Posterior vena cava (tissue), 2 donors: ENCODE measurements around the gene ARFGEF3. TPM values are rescaled to one million over a fixed set of nuclear protein-coding genes. Genes with fewer than 3 reads are reported as not detected.

Source experiments
- DNase-seq: peaks from one replicate; pipeline ENCODE4 v3.0.0-alpha.2; 2020; ENCODE audit warnings: low spot score
- intact Hi-C, 2 donors: fragments of 100-400 bp; cut with DNase I; formaldehyde crosslinking; loops; one replicate each; pipeline versions ENCODE4 v1.14.1 to v1.14.2; 2022 to 2023
- total RNA-seq, 2 donors: library from RNA; stranded (reverse); fragmentation: NEBNext Ultra II Directional; extraction: Animal tissue kit (Norgen Biotek cat#: 25700); gene quantifications; one replicate each; pipeline ENCODE4 v1.2.1, GENCODE V29; 2021
- donor health status: DM: yes; HTN: yes; CAD: no.
- donor health status: DM: yes; HTN: yes; CAD: no.

The ARFGEF3 gene
- total RNA-seq, 2 donors from 2014 or later = 1.3 to 2.0 TPM

GRCh38 chr6:138231381-138231886 is 69.7 kb downstream of the ARFGEF3 start:
- intact Hi-C loops = no loop called here
- no peak for DNase-seq

GRCh38 chr6:138234363-138234762 is 72.6 kb downstream of the ARFGEF3 start:
- intact Hi-C loops = no loop called here
- DNase-seq = no peak

GRCh38 chr6:138235205-138235604 is 73.5 kb downstream of the ARFGEF3 start:
- intact Hi-C loops = no loop called here
- no peak for DNase-seq

GRCh38 chr6:138235693-138236092 is 74.0 kb downstream of the ARFGEF3 start:
- no peak for DNase-seq
- intact Hi-C loops = loop anchor here in 1 of 2 donors (1.0 kb wide), 1 partner anchor 38 kb away; no protein-coding TSS in a partner anchor

GRCh38 chr6:138237463-138237862 is 75.7 kb downstream of the ARFGEF3 start:
- DNase-seq = no peak

GRCh38 chr6:138238368-138238767 is 76.6 kb downstream of the ARFGEF3 start:
- no peak for DNase-seq
- intact Hi-C loops = no loop called here

More at GRCh38 chr6:138237463-138237862, 75.7 kb downstream of the ARFGEF3 start:
- intact Hi-C loops = no loop called here

GRCh38 chr6:138239774-138240173 is 78.0 kb downstream of the ARFGEF3 start:
- intact Hi-C loops = no loop called here
- DNase-seq = no peak

- DNase-seq = no peak
Observed at GRCh38 chr6:138240476-138241245, 78.9 kb downstream of the ARFGEF3 start.

GRCh38 chr6:138241381-138241780 is 79.6 kb downstream of the ARFGEF3 start:
- intact Hi-C loops = no loop called here

More at GRCh38 chr6:138240476-138241245, 78.9 kb downstream of the ARFGEF3 start:
- intact Hi-C loops = no loop called here

GRCh38 chr6:138241934-138242333 is 80.2 kb downstream of the ARFGEF3 start:
- no peak for DNase-seq

More at GRCh38 chr6:138241381-138241780, 79.6 kb downstream of the ARFGEF3 start:
- no peak for DNase-seq

GRCh38 chr6:138242987-138243592 is 81.4 kb downstream of the ARFGEF3 start:
- no peak for DNase-seq
- intact Hi-C loops = no loop called here

More at GRCh38 chr6:138241934-138242333, 80.2 kb downstream of the ARFGEF3 start:
- intact Hi-C loops = no loop called here

GRCh38 chr6:138245751-138246150 is 84.0 kb downstream of the ARFGEF3 start:
- no peak for DNase-seq
- intact Hi-C loops = no loop called here

- no peak for DNase-seq
- intact Hi-C loops = no loop called here
Observed at GRCh38 chr6:138246650-138247440, 85.1 kb downstream of the ARFGEF3 start.

GRCh38 chr6:138248011-138248410 is 86.3 kb downstream of the ARFGEF3 start:
- intact Hi-C loops = no loop called here
- no peak for DNase-seq

GRCh38 chr6:138248878-138249277 is 87.1 kb downstream of the ARFGEF3 start:
- DNase-seq = no peak
- intact Hi-C loops = no loop called here

GRCh38 chr6:138250053-138250452 is 88.3 kb downstream of the ARFGEF3 start:
- no peak for DNase-seq
- intact Hi-C loops = no loop called here

- DNase-seq = no peak
- intact Hi-C loops = no loop called here
Observed at GRCh38 chr6:138250513-138251247, 88.9 kb downstream of the ARFGEF3 start.

- intact Hi-C loops = no loop called here
- no peak for DNase-seq
Observed at GRCh38 chr6:138253731-138254130, 92.0 kb downstream of the ARFGEF3 start.

GRCh38 chr6:138255443-138255842 is 93.7 kb downstream of the ARFGEF3 start:
- DNase-seq = no peak
- intact Hi-C loops = no loop called here
